ENCODE results near the gene MMAB.

The MMAB gene

GRCh38 chr12:109573029-109573913 lies at the start of gene MMAB, which contains the start of gene MVK:
Gene MMAB (minus strand): TSS chr12:109573504. CDS start chr12:109573480, 24 bp downstream.
Gene MVK (plus strand): TSS chr12:109573794. CDS start chr12:109574823, 1,029 bp downstream.
- peak; percentile 93 to 98 for DNase-seq (ENCODE audit: low read depth in 2 of 2)

- no peak for DNase-seq (ENCODE audit: low read depth in 2 of 2)
These were observed 48.6 kb upstream of the MMAB start for GRCh38 chr12:109621901-109622364.

GRCh38 chr12:109621211-109621694 lies 47.9 kb upstream of the MMAB start:
- no peak for DNase-seq (ENCODE audit: low read depth in 2 of 2)

- no peak for DNase-seq (ENCODE audit: low read depth in 2 of 2)
These were observed 45.8 kb upstream of the MMAB start for GRCh38 chr12:109619002-109619604.

- no peak for DNase-seq (ENCODE audit: low read depth in 2 of 2)
These were observed 44.8 kb upstream of the MMAB start for GRCh38 chr12:109618082-109618481.

- no peak for DNase-seq (ENCODE audit: low read depth in 2 of 2)
These were observed 44.2 kb upstream of the MMAB start for GRCh38 chr12:109617491-109617890.

- no peak for DNase-seq (ENCODE audit: low read depth in 2 of 2)
These were observed 42.4 kb upstream of the MMAB start for GRCh38 chr12:109615556-109616229.

- no peak for DNase-seq (ENCODE audit: low read depth in 2 of 2)
These were observed 40.5 kb upstream of the MMAB start for GRCh38 chr12:109613649-109614455.

GRCh38 chr12:109612975-109613502 lies 39.7 kb upstream of the MMAB start:
- DNase-seq (ENCODE audit: low read depth in 2 of 2) = no peak

- no peak for DNase-seq (ENCODE audit: low read depth in 2 of 2)
These were observed 38.7 kb upstream of the MMAB start for GRCh38 chr12:109612003-109612402.

GRCh38 chr12:109611223-109611622 lies 37.9 kb upstream of the MMAB start:
- no peak for DNase-seq (ENCODE audit: low read depth in 2 of 2)

GRCh38 chr12:109610523-109610922 lies 37.2 kb upstream of the MMAB start:
- no peak for DNase-seq (ENCODE audit: low read depth in 2 of 2)

GRCh38 chr12:109609342-109609741 lies 36.0 kb upstream of the MMAB start:
- no peak for DNase-seq (ENCODE audit: low read depth in 2 of 2)

- DNase-seq (ENCODE audit: low read depth in 2 of 2) = no peak
These were observed 35.5 kb upstream of the MMAB start for GRCh38 chr12:109608793-109609192.

GRCh38 chr12:109608270-109608669 lies 35.0 kb upstream of the MMAB start:
- DNase-seq (ENCODE audit: low read depth in 2 of 2) = no peak

GRCh38 chr12:109607618-109608017 lies 34.3 kb upstream of the MMAB start:
- DNase-seq (ENCODE audit: low read depth in 2 of 2) = no peak

GRCh38 chr12:109606320-109607028 lies 33.2 kb upstream of the MMAB start:
- DNase-seq (ENCODE audit: low read depth in 2 of 2) = no peak

- no peak for DNase-seq (ENCODE audit: low read depth in 2 of 2)
These were observed 32.4 kb upstream of the MMAB start for GRCh38 chr12:109605599-109606228.

GRCh38 chr12:109605016-109605415 lies 31.7 kb upstream of the MMAB start:
- no peak for DNase-seq (ENCODE audit: low read depth in 2 of 2)

GRCh38 chr12:109604132-109604585 lies 30.9 kb upstream of the MMAB start:
- no peak for DNase-seq (ENCODE audit: low read depth in 2 of 2)
